NCI-H1436 (cell line): Measurements from ENCODE around the gene BCR.
"Not testable (repeated sequence)": the region's sequence is repeated elsewhere in the genome, so short reads cannot be mapped to it uniquely, and the experiment has no call there.

ENCODE experiments used
- DNase-seq: peaks from one replicate; lab custom pipeline; 2025; lab: John Stamatoyannopoulos, UW

BCR gene

GRCh38 chr22:23180301-23180892 is at the start of gene BCR:
BCR (plus strand) TSS chr22:23180509; CDS start chr22:23180961, 452 bp downstream.
- DNase-seq = peak; percentile 53

GRCh38 chr22:23130697-23131096 is 49.6 kb upstream of the BCR start:
- DNase-seq = no peak

GRCh38 chr22:23131931-23132330 is 48.4 kb upstream of the BCR start:
- no peak for DNase-seq

GRCh38 chr22:23132376-23133091 is 47.8 kb upstream of the BCR start:
- no peak for DNase-seq

GRCh38 chr22:23133922-23134321 is 46.4 kb upstream of the BCR start:
- DNase-seq = no peak

DNA sequence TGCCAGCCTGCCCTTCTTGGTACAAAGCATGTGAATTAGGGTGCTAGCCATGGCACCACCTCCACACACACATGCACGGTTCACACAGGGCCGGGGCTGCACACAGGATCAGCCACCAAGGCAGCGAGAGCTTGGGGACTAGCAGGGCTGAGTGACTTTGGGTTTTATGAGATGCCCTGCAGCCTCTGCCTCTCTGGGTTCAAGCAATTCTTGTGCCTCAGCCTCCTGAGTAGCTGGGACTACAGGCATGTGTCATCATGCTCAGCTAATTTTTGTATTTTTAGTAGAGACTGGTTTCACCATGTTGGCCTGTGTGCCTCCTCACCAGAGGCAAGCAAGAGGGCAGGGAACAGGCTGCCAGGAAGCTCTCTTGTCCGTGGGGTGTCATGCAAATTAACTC is 43.3 kb upstream of the BCR start:
- DNase-seq = not testable (repeated sequence)

GRCh38 chr22:23137468-23137867 is 42.8 kb upstream of the BCR start:
- DNase-seq = no peak

DNA sequence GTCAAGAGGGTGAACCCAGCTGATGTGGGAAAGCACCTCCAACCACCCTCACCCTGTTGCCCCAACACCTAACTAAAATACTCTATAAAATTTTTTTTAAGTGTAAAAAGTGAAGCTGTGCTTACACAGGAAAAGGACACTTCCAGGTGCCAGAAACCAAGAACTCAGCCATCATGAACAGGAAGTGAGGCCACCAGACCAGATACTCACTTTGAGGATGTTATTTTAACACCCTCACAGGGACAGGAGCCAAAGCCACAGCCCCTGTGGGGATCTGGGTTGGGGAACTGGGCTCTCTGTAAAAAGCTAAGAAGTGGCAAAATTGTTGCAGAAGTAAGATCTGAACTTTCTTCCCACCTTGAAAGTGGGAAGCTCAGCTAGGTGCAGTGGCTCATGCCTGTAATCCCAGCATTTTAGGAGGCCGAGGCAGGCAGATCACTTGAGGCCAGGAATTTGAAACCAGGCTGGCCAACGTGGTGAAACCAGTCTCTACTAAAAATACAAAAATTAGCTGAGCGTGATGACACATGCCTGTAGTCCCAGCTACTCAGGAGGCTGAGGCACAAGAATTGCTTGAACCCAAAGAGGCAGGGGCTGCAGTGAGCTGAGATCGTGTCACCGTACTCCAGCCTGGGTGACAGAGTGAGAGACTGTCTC is 42.3 kb upstream of the BCR start:
- no peak for DNase-seq

GRCh38 chr22:23138584-23139435 is 41.5 kb upstream of the BCR start:
- DNase-seq = no peak

GRCh38 chr22:23140385-23140784 is 39.9 kb upstream of the BCR start:
- no peak for DNase-seq

DNA sequence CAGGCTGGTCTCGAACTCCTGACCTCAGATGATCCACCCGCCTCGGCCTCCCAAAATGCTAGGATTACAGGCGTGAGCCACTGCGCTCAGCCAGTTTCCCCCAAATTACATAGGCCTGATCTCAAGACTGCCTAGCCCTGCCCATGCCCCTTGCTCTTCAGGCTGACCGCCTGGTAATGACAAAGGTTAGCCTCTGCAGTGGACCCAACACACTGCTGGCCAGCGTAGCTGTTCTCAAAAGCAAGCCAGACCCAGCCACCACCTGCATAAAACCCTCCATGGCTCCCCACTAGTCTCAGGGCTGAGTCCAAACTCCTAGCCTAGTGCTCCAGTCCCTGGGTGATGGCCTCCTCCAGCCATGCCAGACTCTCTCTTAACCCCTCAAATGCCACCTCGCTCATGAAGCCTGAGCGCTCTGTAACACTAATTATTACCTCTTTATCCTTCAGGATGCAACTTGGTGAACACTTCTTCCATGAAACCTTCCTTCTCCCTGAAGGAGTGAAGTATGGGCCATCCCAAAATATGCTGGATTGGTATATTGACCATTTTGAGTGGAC is 37.7 kb upstream of the BCR start:
- no peak for DNase-seq

GRCh38 chr22:23143119-23143518 is 37.2 kb upstream of the BCR start:
- no peak for DNase-seq

DNA sequence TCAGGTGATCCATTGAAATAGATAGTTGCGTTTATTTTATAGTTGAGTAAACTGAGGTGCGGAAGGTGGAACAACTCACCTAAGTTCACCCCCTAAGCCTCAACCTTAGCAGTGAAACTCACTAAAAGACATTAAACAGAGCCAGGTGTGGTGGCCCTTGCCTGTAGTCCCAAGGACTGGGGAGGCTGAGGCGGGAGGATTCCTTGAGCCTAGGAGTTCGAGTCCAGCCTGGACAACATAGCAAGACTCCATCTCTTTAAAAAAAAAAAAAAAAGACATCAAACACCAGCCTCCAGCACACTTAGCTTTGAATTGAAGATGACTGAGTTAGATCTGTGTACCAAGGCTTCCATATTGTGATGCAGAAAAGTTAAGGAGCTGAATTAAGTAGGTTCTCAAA is 35.9 kb upstream of the BCR start:
- DNase-seq = no peak

GRCh38 chr22:23144932-23145877 is 35.1 kb upstream of the BCR start, which contains the start of gene RAB36:
RAB36 (plus strand) TSS chr22:23145477; CDS start chr22:23146617, 1,140 bp downstream.
- peak; percentile 100 for DNase-seq

DNA sequence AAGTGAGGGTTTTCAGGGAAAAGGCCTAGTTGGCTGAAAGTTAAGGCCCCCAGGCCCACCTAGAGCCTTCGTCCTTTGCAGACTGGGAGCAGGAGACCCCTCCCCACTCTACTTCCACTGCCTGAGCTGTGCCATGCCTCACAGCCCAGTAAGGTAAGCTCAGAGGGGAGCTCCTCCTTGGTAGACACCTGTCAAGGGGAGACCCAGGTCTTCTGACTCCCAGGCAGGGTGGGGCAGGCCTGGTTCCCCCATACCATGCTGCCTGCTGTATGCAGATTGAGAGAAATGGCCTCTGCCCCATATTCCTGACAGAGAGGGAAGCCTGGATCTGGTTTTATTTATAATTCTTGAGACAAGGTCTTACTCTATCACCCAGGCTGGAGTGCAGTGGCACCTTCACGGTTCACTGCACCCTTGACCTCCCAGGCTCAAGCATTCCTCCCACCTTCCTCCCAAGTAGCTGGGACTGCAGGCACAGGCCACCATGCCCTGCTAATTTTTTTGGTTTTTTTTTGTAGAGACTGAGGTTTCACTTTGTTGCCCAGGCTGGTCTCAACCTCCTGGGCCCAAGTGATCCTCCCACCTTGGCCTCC is 34.3 kb upstream of the BCR start:
- no peak for DNase-seq

DNA sequence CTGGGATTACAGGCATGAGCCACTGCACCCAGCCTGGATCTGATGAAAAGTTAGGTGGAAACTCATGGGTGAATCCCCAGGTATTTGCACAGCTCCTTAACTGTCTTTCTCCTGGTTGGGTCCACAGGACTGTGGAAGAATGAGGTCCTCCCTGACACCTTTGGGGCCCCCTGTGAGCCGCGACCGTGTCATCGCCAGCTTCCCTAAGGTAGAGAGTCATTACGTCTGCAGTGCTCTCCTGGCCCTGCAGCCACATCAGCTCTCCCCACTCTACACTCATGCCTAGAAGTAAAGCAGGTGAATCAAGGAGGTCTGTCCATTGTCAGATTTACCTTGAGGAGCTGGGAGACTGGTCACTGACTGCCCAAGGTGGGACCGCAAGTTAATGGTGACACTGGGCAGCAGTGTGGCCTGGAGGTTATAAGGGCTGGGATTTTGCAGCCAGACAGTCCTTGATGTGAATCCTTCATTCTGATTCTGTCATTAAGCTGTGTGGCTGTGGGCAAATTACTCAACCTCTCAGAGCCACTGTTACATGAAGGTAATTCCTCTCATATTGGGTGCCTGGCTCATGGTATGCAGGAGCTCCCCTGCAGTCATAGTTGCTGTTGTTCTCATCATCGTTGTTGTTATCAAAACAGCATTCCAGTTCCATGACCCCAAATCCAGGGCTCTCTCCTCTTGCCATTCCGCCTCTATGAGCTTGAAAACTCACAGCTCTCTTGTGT is 33.7 kb upstream of the BCR start:
- DNase-seq = no peak

DNA sequence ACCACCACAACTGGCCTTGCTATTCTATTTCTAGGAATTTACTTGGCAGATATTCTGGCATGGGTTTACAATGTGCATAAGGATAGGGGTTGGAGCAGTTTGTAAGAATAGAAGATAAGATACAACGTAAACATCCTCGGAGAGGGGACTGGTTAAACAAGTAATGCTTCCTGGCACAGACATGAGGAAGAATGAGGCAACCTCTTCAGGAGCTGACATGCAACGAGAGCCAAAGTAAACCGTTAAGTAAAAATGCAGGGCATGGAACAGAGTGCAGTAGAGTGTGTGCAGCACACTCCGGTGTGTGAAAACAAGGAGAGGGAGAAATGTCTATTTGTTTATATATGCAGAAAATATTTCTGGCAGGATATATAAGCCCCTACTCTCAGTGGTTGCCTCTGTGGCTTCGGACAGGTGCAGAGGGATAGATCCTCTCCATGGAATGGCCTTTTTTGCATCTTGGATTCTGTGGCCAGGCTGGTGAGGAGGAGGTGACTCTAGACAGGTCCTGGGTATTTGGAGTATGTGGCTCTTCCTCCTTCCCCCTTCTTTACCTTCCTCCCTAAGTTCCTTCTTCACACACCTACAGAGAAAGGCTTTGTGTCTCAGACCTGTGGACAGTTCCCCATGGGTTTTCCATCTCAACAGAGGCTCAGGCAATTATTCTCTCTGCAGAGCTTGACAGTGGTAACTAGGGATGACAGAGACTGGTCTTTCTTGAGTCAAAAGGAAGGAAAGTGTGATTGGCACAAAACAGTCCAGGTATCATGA is 32.5 kb upstream of the BCR start:
- DNase-seq = no peak

DNA sequence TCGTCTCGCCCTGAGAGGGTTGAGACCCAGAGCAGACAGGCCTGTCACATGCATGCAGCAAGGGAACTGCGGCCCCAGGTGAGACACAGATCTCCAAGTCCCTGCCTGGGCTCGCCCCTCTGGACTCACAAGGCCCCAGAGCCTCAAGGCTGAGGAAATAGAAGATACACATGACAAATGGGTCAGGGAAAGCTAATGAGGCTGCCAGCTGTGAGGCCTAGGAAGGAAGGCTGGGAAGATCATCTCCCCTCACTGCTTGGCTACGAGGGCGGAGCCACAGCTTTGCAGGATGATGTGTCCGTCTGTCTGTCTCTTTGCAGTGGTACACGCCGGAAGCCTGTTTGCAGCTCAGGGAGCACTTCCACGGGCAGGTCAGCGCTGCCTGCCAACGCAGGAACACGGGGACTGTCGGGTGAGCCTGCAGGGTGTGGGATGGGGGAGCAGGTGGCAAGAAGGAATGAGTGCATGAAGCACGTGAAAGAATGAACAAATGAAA is 30.5 kb upstream of the BCR start:
- DNase-seq = no peak

GRCh38 chr22:23150762-23151161 is 29.5 kb upstream of the BCR start:
- no peak for DNase-seq
